Prostate gland (tissue), 2 donors: ENCODE results near the gene WASHC2C.
"Not testable (repeated sequence)": the region's sequence is repeated elsewhere in the genome, so short reads cannot be mapped to it uniquely, and the experiment has no call there.

Experiments
- POLR2A ChIP-seq: fragments of 450-650 bp; IDR thresholded peaks from one replicate; pipeline ENCODE4 v1.6.1; 2016; ENCODE audit warnings: antibody characterized with exemption, mild to moderate bottlenecking
- POLR2AphosphoS5 ChIP-seq: sonication (generic); formaldehyde crosslinking; IDR thresholded peaks from one replicate; pipeline ENCODE4 v1.6.1; 2017; ENCODE audit warnings: antibody characterized with exemption
- TF ChIP-seq, protein P1 (sequence below), 4 experiments: fragments of 200-600 bp in 2 of 4; fragments of 450-650 bp in 2 of 4; sonication (generic) in 2 of 4; IDR thresholded peaks; 1 replicate in 3 of 4; 2 replicates in 1 of 4; pipeline ENCODE4 v1.5.1; 2016 to 2019; ENCODE audit warnings: antibody characterized with exemption in 4 of 4, mild to moderate bottlenecking in 2 of 4, moderate library complexity in 2 of 4

DNA sequence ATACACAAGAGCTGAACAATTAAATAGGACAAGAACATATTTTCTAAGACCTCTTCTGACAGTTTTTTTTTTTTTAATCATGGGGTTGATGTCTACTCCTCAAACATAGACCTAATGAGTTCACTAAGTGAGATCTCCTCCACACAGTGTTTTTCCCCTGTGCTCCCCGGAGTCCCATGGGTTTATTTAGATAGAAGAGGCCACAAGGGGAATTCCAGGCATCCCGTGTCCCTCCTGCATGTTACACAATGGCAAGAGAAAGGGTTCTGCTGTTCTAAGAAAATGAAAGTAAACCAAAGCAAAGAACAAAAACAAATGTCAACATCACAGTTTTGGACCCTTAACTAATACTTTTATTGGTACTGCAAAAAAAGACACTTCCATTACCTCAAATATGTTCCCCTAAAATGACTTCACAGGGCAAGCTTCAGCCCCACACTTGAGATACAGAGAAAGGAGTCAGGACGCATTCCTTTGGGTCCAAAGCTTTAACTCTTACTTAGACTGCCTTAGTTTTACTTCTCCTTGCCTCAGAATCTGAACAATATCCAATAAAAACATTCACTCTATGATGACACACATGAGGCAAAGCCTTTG, 16.8 kb upstream of the WASHC2C start:
- TF ChIP-seq, protein P1, sequence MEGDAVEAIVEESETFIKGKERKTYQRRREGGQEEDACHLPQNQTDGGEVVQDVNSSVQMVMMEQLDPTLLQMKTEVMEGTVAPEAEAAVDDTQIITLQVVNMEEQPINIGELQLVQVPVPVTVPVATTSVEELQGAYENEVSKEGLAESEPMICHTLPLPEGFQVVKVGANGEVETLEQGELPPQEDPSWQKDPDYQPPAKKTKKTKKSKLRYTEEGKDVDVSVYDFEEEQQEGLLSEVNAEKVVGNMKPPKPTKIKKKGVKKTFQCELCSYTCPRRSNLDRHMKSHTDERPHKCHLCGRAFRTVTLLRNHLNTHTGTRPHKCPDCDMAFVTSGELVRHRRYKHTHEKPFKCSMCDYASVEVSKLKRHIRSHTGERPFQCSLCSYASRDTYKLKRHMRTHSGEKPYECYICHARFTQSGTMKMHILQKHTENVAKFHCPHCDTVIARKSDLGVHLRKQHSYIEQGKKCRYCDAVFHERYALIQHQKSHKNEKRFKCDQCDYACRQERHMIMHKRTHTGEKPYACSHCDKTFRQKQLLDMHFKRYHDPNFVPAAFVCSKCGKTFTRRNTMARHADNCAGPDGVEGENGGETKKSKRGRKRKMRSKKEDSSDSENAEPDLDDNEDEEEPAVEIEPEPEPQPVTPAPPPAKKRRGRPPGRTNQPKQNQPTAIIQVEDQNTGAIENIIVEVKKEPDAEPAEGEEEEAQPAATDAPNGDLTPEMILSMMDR (IDR thresholded peaks at IDR 0.05): not testable (repeated sequence)
- TF ChIP-seq POLR2AphosphoS5, POLR2A: not testable (repeated sequence)
